ENCODE measurements around the gene MAMLD1.

The MAMLD1 gene

DNA sequence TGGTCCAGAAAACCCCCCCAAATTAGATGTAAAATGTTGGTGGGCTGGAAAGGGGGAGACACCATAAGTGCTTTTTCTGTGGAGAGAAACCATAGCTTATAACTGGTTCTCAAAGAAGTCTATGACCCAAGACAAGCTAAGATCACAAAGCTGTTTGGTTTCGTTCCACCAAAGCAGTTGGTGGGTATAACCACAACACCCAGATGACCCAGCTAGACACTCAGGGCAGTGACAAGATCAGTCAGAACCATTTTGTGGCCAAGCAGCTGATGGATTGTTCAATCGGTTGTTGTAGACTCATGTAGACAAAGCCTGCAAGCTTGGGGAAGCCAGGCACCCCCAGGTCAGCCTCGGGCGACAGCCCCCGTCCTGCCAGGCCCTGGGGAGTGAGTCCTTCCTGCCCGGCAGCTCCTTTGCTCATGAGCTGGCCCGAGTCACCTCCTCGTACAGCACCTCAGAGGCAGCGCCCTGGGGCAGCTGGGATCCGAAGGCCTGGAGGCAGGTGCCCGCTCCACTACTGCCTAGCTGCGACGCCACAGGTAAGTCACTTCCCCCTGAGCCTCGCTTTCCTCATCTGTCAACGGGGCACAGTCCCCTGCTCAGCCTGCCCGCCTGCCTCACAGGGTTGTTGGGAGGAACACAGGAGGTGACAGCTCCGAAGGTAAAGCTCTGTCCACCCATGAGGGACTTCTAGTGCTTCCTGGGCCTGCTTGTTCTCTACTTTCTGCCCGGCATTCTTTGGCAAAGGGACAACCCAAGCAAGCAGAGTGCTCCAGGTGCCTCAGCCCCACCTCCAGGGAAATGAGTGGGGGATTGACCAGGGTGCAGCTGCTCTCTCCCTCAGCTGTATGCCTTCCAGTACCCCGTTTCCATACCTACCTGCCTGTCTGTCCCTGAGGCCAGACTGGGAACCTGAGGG is 140.1 kb downstream of the MAMLD1 start:
- DNase-seq: no peak

- peak in 1 of 3 donors; percentile 7 for DNase-seq
These were observed 140.7 kb downstream of the MAMLD1 start for GRCh38 chrX:150503898-150504219.

GRCh38 chrX:150504397-150505182 is 141.5 kb downstream of the MAMLD1 start:
- DNase-seq: no peak

GRCh38 chrX:150506020-150506419 is 142.9 kb downstream of the MAMLD1 start:
- no peak for DNase-seq

DNA sequence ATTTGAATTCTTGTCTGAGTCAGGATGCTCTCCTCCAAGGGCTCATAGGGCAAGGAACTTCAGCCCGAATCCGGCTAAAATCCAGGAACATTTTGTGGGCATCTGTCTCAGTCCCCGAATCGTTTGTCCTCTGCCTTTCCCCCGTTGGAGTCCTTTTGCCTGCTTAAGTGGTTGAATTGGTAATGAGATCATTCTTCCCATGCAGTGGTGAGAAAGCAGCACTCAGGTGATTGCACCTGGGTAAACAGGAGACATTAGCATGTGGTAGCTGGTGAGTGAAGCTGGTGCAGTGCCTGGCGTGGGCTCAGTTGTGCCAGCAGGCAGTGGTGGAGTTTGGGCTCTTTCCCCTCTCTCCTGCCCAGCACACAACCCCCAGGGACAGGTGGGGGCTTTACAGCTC is 143.4 kb downstream of the MAMLD1 start:
- DNase-seq: no peak

- peak; percentile 32 to 43 (median 37) for DNase-seq
These were observed 144.2 kb downstream of the MAMLD1 start for GRCh38 chrX:150507251-150507856.

GRCh38 chrX:150508018-150508417 is 144.9 kb downstream of the MAMLD1 start:
- DNase-seq: no peak

- no peak for DNase-seq
These were observed 145.6 kb downstream of the MAMLD1 start for GRCh38 chrX:150508451-150509367.

DNA sequence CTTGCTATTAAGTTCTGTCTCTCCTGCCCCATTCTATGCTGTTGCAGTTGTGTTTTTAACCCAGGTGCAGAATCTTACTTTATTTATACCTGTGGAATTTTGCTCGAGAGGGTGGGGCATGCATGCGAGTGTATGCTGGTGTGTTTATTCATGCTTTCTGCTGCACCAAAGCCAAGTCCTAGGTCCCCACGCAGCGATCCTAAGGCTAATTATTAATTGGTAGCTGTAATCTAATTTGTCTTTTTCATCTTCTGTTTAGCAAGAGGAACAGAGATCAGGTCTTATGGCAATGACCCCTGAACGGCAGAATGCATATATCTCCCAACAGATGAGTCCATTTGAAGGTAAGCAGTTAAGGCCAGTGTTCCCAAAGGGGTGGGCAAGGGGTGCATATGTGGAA is 146.6 kb downstream of the MAMLD1 start:
- DNase-seq: no peak

DNA sequence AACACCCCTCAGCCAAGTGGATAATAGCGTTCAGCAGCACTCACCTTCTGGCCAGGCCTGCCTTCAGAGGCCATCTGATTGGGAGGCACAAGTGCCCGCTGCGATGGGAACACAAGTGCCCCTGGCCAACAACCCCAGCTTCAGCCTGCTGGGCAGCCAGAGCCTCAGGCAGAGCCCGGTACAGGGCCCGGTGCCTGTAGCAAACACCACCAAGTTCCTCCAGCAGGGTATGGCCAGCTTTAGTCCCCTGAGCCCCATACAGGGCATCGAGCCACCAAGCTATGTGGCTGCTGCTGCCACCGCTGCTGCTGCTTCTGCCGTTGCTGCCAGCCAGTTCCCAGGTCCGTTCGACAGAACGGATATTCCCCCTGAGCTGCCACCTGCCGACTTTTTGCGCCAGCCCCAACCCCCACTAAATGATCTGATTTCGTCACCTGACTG is 149.4 kb downstream of the MAMLD1 start:
- DNase-seq: no peak

GRCh38 chrX:150513544-150513943 is 150.4 kb downstream of the MAMLD1 start:
- DNase-seq: no peak

GRCh38 chrX:150514462-150514861 is 151.3 kb downstream of the MAMLD1 start:
- no peak for DNase-seq

DNA sequence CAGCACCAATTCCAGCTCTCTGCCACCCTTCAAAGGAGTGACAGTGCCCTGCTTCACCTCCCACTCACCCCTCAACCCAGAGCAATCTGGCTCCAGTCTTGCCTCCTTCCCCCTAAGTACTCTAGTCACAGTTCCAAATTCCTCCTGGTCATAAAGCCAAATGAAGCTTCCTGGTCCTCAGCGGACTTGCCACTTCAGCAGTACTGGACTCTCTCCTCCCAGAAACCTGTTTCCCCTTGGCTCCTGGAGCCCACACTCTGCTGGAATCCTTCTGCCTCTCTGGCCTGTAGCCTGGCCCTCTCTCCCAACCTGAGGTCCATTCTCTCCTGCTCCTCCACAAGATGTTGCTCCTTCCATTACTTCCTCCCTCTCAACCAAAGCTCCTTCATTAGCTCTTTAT is 152.7 kb downstream of the MAMLD1 start:
- DNase-seq: no peak

DNA sequence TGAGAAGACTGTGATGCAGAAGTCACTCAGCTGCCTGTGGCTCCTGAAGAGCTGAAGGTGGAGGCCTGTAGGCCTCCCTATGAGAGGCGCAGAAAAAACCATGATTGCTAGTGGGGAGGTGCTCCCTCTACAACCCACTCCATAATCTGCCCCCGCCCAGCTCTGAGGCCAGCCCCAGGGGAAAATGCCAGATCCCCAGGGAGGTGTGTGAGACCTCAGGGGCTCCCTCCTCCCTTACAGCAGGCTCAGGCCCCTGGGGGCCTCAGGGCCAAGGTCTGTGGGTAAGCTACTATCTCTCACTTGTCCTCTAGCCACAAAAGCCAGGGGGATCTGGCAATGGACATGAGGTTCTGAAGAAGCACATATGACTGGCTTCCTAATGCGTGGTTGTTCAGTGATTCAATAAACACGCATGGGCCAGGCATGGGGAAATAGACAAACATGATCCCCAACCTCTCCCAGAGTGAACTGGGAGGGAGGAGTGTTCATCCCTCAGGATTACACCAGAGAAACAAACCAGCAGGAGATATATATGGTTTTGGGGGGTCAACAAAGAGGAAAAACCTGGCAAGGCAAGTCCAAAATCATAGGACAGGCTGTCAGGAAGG is 154.3 kb downstream of the MAMLD1 start:
- no peak for DNase-seq

DNA sequence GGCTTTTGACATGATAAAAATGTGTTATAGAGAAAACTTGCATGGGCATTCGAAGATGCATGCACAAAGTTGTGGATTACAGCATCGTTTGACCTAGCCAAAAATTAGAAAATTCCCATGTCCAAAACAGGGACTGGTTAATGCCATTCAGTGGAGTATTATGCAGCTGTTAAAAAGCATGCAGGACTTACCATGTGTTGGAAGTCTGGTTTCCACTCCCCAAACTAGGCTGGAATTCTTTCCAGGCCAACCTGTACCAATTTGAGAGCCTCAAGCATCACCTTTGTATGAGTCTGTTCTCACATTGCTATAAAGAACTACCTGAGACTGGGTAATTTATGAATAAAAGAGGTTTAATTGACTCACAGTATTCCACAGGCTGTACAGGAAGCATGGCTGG is 159.4 kb downstream of the MAMLD1 start:
- DNase-seq: no peak

- DNase-seq: peak in 1 of 3 donors; percentile 4
These were observed 162.2 kb downstream of the MAMLD1 start for GRCh38 chrX:150525061-150525919.

- DNase-seq: no peak
These were observed 163.6 kb downstream of the MAMLD1 start for GRCh38 chrX:150526692-150527091.

- peak; percentile 47 to 62 (median 55) for DNase-seq
These were observed 164.0 kb downstream of the MAMLD1 start for GRCh38 chrX:150527108-150527507.

GRCh38 chrX:150529587-150529986 is 166.5 kb downstream of the MAMLD1 start:
- DNase-seq: peak in 1 of 3 donors; percentile 1

DNA sequence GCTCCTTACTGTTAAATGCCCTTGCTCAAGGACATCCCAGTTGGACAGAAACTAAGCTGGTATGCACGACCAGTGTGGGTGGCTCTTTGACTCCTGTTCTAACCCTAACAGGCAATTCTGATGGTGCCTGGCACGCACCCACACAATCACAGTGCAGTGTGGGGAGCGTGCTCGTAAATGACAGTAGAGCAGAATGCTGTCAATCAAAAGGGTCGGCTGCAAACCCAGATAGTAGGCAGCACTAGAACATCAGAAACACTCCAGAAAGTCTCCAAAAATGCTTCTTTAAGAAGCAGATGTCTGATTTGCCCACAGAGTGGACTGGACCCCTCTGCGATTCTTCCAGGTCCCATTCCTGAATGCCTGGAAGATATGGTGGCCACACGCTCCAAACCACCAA is 167.7 kb downstream of the MAMLD1 start:
- no peak for DNase-seq

GRCh38 chrX:150531467-150531866 is 168.3 kb downstream of the MAMLD1 start:
- DNase-seq: peak in 1 of 3 donors; percentile 5
